ENCODE results near the gene ENTREP3. TPM values are rescaled to one million over a fixed set of nuclear protein-coding genes. Genes with fewer than 3 reads are reported as not detected.

The ENTREP3 gene
- total and polyA plus RNA-seq, 9 donors, result 4.2 to 21.7 (median 16.7) TPM

DNA sequence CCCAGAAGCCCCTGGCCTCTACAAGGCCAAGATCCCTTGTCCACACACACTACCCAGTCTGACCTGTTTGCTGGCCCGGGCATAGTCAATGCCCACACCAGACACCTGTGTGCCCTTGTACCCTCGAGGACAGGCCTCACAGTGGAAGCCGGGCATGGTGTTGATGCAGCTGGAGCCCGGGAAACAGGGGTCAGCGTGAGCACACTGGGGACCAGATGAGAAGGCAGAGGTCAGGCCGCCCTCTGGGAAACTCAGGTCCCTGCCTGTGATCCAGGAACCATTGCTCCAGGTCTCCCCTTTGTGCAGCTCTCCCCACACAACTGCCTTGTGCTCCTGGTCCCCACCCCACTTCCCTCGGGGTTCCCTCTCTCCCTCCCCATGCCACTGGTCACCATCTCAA lies 53.1 kb downstream of the ENTREP3 start:
- no peak for DNase-seq
- no peaks in the 10 kb centered on the region for H3K27me3 ChIP-seq (ENCODE audit: control insufficient read depth, insufficient read depth, low read length)
- H3K9me3 ChIP-seq (replicated peaks; ENCODE audit: control insufficient read depth, low read depth, low read length), result no peaks in the 10 kb centered on the region
- H3K4me3 ChIP-seq (ENCODE audit: low read length), result no peak overlapping the region
- H3K27ac ChIP-seq (ENCODE audit: low read length), result no peak overlapping the region
- H3K4me1 ChIP-seq (ENCODE audit: control insufficient read depth, insufficient read depth, low read length), result peaks cover 14% of the 10 kb centered on the region
- peaks cover 80% of the 10 kb centered on the region for H3K36me3 ChIP-seq (ENCODE audit: control insufficient read depth, insufficient read depth, low read length)
- 91% methylated on average over 7 of the region's 7 CpGs for WGBS (ENCODE audit: insufficient coverage)

DNA sequence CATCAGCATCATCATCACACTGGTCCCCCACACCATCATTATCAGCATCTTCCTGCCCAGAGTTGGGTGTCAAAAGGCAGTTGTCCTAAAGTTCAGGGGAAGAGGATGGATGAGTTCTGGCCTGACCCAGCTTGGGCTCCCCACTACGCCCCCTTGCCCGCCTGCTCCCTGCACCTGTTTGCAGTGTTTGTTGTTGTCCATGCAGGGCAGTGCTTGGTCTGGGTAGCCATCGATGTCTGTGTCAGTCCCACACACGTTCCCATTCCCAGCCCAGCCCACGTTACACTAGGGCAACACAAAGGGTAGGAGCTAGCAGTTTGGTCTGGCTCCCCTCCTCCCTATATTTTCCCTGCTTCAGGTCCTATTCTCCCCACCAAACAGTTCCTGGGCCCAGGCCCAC lies 54.4 kb downstream of the ENTREP3 start:
- 84% methylated on average over 3 of the region's 5 CpGs for WGBS (ENCODE audit: insufficient coverage)
- Histone ChIP-seq H3K27me3 (ENCODE audit: control insufficient read depth, insufficient read depth, low read length) (no peaks in the 10 kb centered on the region), H3K27ac (ENCODE audit: low read length) (no peak overlapping the region), H3K36me3 (ENCODE audit: control insufficient read depth, insufficient read depth, low read length) (peaks cover 90% of the 10 kb centered on the region), H3K4me1 (ENCODE audit: control insufficient read depth, insufficient read depth, low read length) (peaks cover 1% of the 10 kb centered on the region), H3K4me3 (ENCODE audit: low read length) (no peak overlapping the region), H3K9me3 (replicated peaks; ENCODE audit: control insufficient read depth, low read depth, low read length) (no peaks in the 10 kb centered on the region)
- DNase-seq, result no peak

DNA sequence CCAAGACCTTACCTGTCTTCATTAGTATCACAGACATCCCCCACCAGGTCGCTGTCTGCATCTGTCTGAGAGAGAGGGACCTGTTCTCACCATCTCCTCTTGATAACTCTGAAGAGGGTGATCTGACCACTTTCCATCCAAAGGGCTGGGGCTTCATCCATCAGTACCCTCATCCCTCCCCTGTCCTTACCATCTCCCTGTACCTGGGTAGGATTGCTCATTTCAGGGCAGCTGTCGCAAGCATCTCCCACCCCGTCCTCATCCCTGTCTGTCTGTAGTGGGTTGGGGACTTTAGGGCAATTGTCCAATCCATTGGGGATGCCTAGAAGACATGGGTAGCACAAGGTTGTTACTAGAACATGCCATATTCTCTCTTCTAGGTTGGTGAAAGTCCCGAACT lies 55.5 kb downstream of the ENTREP3 start:
- Histone ChIP-seq H3K27ac (ENCODE audit: low read length) (no peak overlapping the region), H3K36me3 (ENCODE audit: control insufficient read depth, insufficient read depth, low read length) (peaks cover 84% of the 10 kb centered on the region), H3K4me1 (ENCODE audit: control insufficient read depth, insufficient read depth, low read length) (peaks cover 6% of the 10 kb centered on the region), H3K27me3 (ENCODE audit: control insufficient read depth, insufficient read depth, low read length) (no peaks in the 10 kb centered on the region), H3K4me3 (ENCODE audit: low read length) (no peak overlapping the region), H3K9me3 (replicated peaks; ENCODE audit: control insufficient read depth, low read depth, low read length) (no peaks in the 10 kb centered on the region)
- no peak for DNase-seq
- 88% methylated on average over 2 of the region's 4 CpGs for WGBS (ENCODE audit: insufficient coverage)

DNA sequence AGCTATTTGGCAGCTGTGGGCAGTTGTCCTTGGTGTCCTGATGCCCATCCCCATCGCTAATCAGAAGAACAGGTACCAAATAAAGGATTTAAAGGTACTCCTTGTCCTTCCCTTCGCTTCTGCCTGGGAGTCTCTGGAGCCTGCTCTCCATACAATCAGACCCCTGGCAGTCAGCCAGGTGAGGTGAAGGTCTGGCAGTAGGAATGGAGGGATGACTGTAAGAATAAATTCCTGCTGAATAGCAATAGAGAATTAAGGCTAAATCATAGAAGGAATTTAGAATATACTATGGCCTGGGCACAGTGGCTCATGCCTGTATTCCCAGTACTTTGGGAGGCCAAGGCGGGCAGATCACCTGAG lies 56.8 kb downstream of the ENTREP3 start:
- H3K36me3 ChIP-seq (ENCODE audit: control insufficient read depth, insufficient read depth, low read length), result peaks cover 71% of the 10 kb centered on the region
- peaks cover 16% of the 10 kb centered on the region for H3K4me1 ChIP-seq (ENCODE audit: control insufficient read depth, insufficient read depth, low read length)
- WGBS (ENCODE audit: insufficient coverage), result 100% methylated on average over 2 of the region's 3 CpGs

DNA sequence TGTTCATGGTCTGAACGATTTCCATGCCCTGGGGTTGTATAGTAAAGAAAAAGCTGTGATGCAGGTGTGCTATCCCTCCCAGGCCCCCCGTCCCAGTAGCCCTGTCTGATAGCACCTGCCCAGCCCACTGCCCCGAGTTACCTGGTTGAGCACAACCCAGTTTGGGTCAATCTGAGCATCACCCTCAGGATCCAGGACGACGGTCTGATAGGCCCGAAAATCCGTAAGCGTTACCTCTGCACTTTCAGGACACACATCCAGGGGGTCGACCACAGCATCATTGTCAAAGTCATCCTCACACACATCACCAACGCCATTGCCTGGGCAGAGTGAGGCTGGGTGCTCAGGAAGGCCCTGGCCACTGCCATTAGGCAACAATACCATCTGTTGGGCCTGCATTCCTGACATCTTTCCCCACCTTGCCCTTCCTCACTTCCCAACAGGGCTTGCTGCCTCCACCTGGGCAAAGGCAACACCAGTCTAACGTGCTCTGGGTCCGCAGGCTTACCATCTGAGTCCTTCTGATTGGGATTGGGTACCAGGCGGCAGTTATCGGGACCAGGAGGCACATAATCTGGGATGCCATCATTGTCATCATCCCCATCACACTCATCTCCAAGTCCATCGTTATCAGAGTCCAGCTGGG lies 57.3 kb downstream of the ENTREP3 start:
- DNase-seq, result no peak
- Histone ChIP-seq H3K27me3 (ENCODE audit: control insufficient read depth, insufficient read depth, low read length) (no peaks in the 10 kb centered on the region), H3K36me3 (ENCODE audit: control insufficient read depth, insufficient read depth, low read length) (peaks cover 66% of the 10 kb centered on the region), H3K4me3 (ENCODE audit: low read length) (no peak overlapping the region), H3K4me1 (ENCODE audit: control insufficient read depth, insufficient read depth, low read length) (peaks cover 21% of the 10 kb centered on the region), H3K9me3 (replicated peaks; ENCODE audit: control insufficient read depth, low read depth, low read length) (no peaks in the 10 kb centered on the region), H3K27ac (ENCODE audit: low read length) (no peak overlapping the region)
- whole genome bisulfite sequencing (ENCODE audit: insufficient coverage), result 93% methylated on average over 9 of the region's 15 CpGs

More for the DNA sequence above, 56.8 kb downstream of the ENTREP3 start:
- H3K27ac ChIP-seq (ENCODE audit: low read length), result no peak overlapping the region
- no peaks in the 10 kb centered on the region for H3K9me3 ChIP-seq (replicated peaks; ENCODE audit: control insufficient read depth, low read depth, low read length)
- no peak for DNase-seq
- H3K4me3 ChIP-seq (ENCODE audit: low read length), result no peak overlapping the region
- no peaks in the 10 kb centered on the region for H3K27me3 ChIP-seq (ENCODE audit: control insufficient read depth, insufficient read depth, low read length)

Other genes starting within 250 kb of the ENTREP3 start
- gene DCST2, start 221.7 kb downstream of the ENTREP3 start, total RNA-seq, result 0.49 TPM
- gene DCST2, start 221.7 kb downstream of the ENTREP3 start, polyA plus RNA-seq (ENCODE audit: insufficient read depth in 1 of 8, insufficient read length in 8 of 8, low replicate concordance in 1 of 8), result 1 to 10 TPM in 3 of 8 donors, under 1 TPM in 5; 0.58 to 1.6 (median 0.84) TPM
- gene DCST1, start 221.7 kb downstream of the ENTREP3 start, total RNA-seq, result not detected
- gene DCST1, start 221.7 kb downstream of the ENTREP3 start, polyA plus RNA-seq (ENCODE audit: insufficient read depth in 1 of 8, insufficient read length in 8 of 8, low replicate concordance in 1 of 8), result under 1 TPM; 0.10 to 0.30 (median 0.16) TPM
- 41.8 TPM for gene ADAM15, start 204.2 kb downstream of the ENTREP3 start, total RNA-seq
- gene ADAM15, start 204.2 kb downstream of the ENTREP3 start, polyA plus RNA-seq (ENCODE audit: insufficient read depth in 1 of 8, insufficient read length in 8 of 8, low replicate concordance in 1 of 8), result 10 to 100 TPM; 57.9 to 83.2 (median 70.8) TPM
- gene EFNA4, start 191.7 kb downstream of the ENTREP3 start, total RNA-seq, result 7.5 TPM
- 1 to 10 TPM; 5.6 to 9.5 (median 6.8) TPM for gene EFNA4, start 191.7 kb downstream of the ENTREP3 start, polyA plus RNA-seq (ENCODE audit: insufficient read depth in 1 of 8, insufficient read length in 8 of 8, low replicate concordance in 1 of 8)
- 2.1 TPM for gene EFNA3, start 176.6 kb downstream of the ENTREP3 start, total RNA-seq
- gene EFNA3, start 176.6 kb downstream of the ENTREP3 start, polyA plus RNA-seq (ENCODE audit: insufficient read depth in 1 of 8, insufficient read length in 8 of 8, low replicate concordance in 1 of 8), result 1 to 10 TPM; 1.7 to 3.9 (median 2.3) TPM
- 15.3 TPM for gene EFNA1, start 127.6 kb downstream of the ENTREP3 start, total RNA-seq
- gene EFNA1, start 127.6 kb downstream of the ENTREP3 start, polyA plus RNA-seq (ENCODE audit: insufficient read depth in 1 of 8, insufficient read length in 8 of 8, low replicate concordance in 1 of 8), result 10 to 100 TPM; 18.3 to 37.5 (median 24.9) TPM
- 18.6 TPM for gene SLC50A1, start 119.6 kb downstream of the ENTREP3 start, total RNA-seq
- gene SLC50A1, start 119.6 kb downstream of the ENTREP3 start, polyA plus RNA-seq (ENCODE audit: insufficient read depth in 1 of 8, insufficient read length in 8 of 8, low replicate concordance in 1 of 8), result 10 to 100 TPM; 18.6 to 26.2 (median 21.4) TPM
- 21.1 TPM for gene DPM3, start 115.0 kb downstream of the ENTREP3 start, total RNA-seq
- gene DPM3, start 115.0 kb downstream of the ENTREP3 start, polyA plus RNA-seq (ENCODE audit: insufficient read depth in 1 of 8, insufficient read length in 8 of 8, low replicate concordance in 1 of 8), result 10 to 100 TPM; 20.1 to 27.9 (median 23.6) TPM
- 70.4 TPM for gene KRTCAP2, start 82.2 kb downstream of the ENTREP3 start, total RNA-seq
- gene KRTCAP2, start 82.2 kb downstream of the ENTREP3 start, polyA plus RNA-seq (ENCODE audit: insufficient read depth in 1 of 8, insufficient read length in 8 of 8, low replicate concordance in 1 of 8), result 10 to 100 TPM; 74.7 to 89.5 (median 87.6) TPM
- gene TRIM46, start 81.6 kb downstream of the ENTREP3 start, total RNA-seq, result 0.22 TPM
- under 1 TPM; 0.29 to 0.81 (median 0.57) TPM for gene TRIM46, start 81.6 kb downstream of the ENTREP3 start, polyA plus RNA-seq (ENCODE audit: insufficient read depth in 1 of 8, insufficient read length in 8 of 8, low replicate concordance in 1 of 8)
- gene THBS3, start 47.6 kb downstream of the ENTREP3 start, total RNA-seq, result 85.5 TPM
- gene THBS3, start 47.6 kb downstream of the ENTREP3 start, polyA plus RNA-seq (ENCODE audit: insufficient read depth in 1 of 8, insufficient read length in 8 of 8, low replicate concordance in 1 of 8), result 10 to 100 TPM; 62.8 to 83.2 (median 70.4) TPM
- 19.7 TPM for gene MTX1, start 46.8 kb downstream of the ENTREP3 start, total RNA-seq
- 10 to 100 TPM; 19.6 to 24.5 (median 21.8) TPM for gene MTX1, start 46.8 kb downstream of the ENTREP3 start, polyA plus RNA-seq (ENCODE audit: insufficient read depth in 1 of 8, insufficient read length in 8 of 8, low replicate concordance in 1 of 8)
- gene SCAMP3, start 6.9 kb upstream of the ENTREP3 start, total RNA-seq, result 24.6 TPM
- 10 to 100 TPM; 36.3 to 51.4 (median 40.8) TPM for gene SCAMP3, start 6.9 kb upstream of the ENTREP3 start, polyA plus RNA-seq (ENCODE audit: insufficient read depth in 1 of 8, insufficient read length in 8 of 8, low replicate concordance in 1 of 8)
- 26.1 TPM for gene CLK2, start 18.0 kb upstream of the ENTREP3 start, total RNA-seq
- 10 to 100 TPM; 39.3 to 50.9 (median 44.8) TPM for gene CLK2, start 18.0 kb upstream of the ENTREP3 start, polyA plus RNA-seq (ENCODE audit: insufficient read depth in 1 of 8, insufficient read length in 8 of 8, low replicate concordance in 1 of 8)
- gene HCN3, start 22.0 kb upstream of the ENTREP3 start, total RNA-seq, result 1.6 TPM
- gene HCN3, start 22.0 kb upstream of the ENTREP3 start, polyA plus RNA-seq (ENCODE audit: insufficient read depth in 1 of 8, insufficient read length in 8 of 8, low replicate concordance in 1 of 8), result 1 to 10 TPM; 3.4 to 6.7 (median 4.0) TPM
- gene PKLR, start 46.0 kb upstream of the ENTREP3 start, total RNA-seq, result 0.04 TPM
- gene PKLR, start 46.0 kb upstream of the ENTREP3 start, polyA plus RNA-seq (ENCODE audit: insufficient read depth in 1 of 8, insufficient read length in 8 of 8, low replicate concordance in 1 of 8), result 1 to 10 TPM in 1 of 8 donors, under 1 TPM in 6, not detected in 1; 0.08 to 2.1 (median 0.26) TPM
- gene FDPS, start 53.4 kb upstream of the ENTREP3 start, total RNA-seq, result 120 TPM
- 100 to 1,000 TPM; 102 to 125 (median 116) TPM for gene FDPS, start 53.4 kb upstream of the ENTREP3 start, polyA plus RNA-seq (ENCODE audit: insufficient read depth in 1 of 8, insufficient read length in 8 of 8, low replicate concordance in 1 of 8)
- gene RUSC1, start 65.4 kb upstream of the ENTREP3 start, total RNA-seq, result 12.1 TPM
- 10 to 100 TPM; 23.0 to 33.4 (median 27.4) TPM for gene RUSC1, start 65.4 kb upstream of the ENTREP3 start, polyA plus RNA-seq (ENCODE audit: insufficient read depth in 1 of 8, insufficient read length in 8 of 8, low replicate concordance in 1 of 8)